Activated T-cell treated with anti-CD3 and anti-CD28 coated beads for 24 hours (primary cell): ENCODE results near the gene SYT15B.
"Not testable (repeated sequence)": the region's sequence is repeated elsewhere in the genome, so short reads cannot be mapped to it uniquely, and the experiment has no call there.

Experiments used
- DNase-seq: peaks from one replicate; pipeline ENCODE4 v3.0.0-alpha.2; 2020; ENCODE audit warnings: low read depth

SYT15B gene

DNA sequence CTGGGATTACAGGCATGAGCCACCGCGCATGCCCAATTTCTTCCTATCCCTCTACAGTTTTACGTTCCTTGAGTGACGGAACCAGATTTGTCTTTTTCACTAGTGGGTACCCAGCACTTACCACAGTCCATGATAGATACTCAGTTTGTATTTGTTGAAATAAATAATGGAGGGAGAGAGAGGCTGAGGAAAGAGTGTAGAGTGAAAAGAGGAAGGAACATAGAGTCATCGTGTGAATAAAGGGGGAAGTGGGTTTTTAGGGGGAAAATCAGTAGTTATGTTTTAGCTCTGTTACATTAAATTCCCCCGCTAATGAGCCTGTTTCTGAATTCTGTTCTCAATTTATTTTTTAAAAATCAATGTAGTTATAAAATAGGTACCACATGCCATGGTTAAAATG is 37.7 kb downstream of the SYT15B start:
- DNase-seq, result not testable (repeated sequence)

GRCh38 chr10:47725047-47725446 is 38.3 kb downstream of the SYT15B start:
- not testable (repeated sequence) for DNase-seq

DNA sequence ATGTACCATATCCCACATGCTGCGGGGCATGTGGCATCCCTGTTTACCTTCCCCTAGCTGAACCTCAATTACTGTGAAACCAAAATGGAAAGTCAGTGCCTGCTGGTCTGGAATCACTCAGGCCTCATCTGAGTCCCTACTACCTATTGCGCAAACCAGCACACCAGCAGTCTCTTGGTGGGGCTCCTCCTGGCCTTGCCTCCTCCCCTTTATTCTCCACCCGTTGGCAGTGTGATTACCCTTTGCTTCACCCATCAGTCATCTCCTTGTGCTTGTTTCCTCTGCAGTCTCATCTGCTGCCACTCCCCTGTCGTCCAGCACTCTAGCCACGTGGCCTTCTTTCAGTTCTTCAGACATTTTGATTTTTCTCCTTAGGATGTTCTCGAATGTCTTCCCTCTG is 39.3 kb downstream of the SYT15B start:
- not testable (repeated sequence) for DNase-seq

GRCh38 chr10:47723362-47723761 is 40.0 kb downstream of the SYT15B start:
- DNase-seq, result not testable (repeated sequence)

- DNase-seq, result not testable (repeated sequence)
Observed at GRCh38 chr10:47717011-47717769, 46.2 kb downstream of the SYT15B start.
